Measurements from ENCODE around the gene IFNA13. TPM values are rescaled to one million over a fixed set of nuclear protein-coding genes. Genes with fewer than 3 reads are reported as not detected.

Gene IFNA13
- polyA plus RNA-seq, 1 donor (not counting 4 experiments of a cell fraction or from before 2014, with no cell fraction given) = not detected

- no peaks in the 10 kb centered on the region for H3K36me3 ChIP-seq (ENCODE audit: control insufficient read depth in 2 of 2, extremely low read depth in 1 of 2, insufficient read depth in 2 of 2, low read length in 2 of 2)
- DNase-seq (ENCODE audit: low read depth, low spot score) (no peak), FAIRE-seq (no peak)
- H4K20me1 ChIP-seq (ENCODE audit: control insufficient read depth, extremely low read depth, insufficient read depth, low read length) = no peaks in the 10 kb centered on the region
- dilution Hi-C loops (cut with MboI; ENCODE audit: extremely low pct_ligation_motif_present, low sequenced_read_pairs) = no loop called here
- H3K9me3 ChIP-seq (ENCODE audit: control insufficient read depth, low read depth, low read length) = no peaks in the 10 kb centered on the region
- H3K4me1 ChIP-seq (ENCODE audit: control insufficient read depth, extremely low read depth, insufficient read depth, low read length) = no peaks in the 10 kb centered on the region
- no peak overlapping the region for H2AFZ ChIP-seq (ENCODE audit: control insufficient read depth, low read length)
- H3K27ac ChIP-seq (ENCODE audit: control insufficient read depth, insufficient read depth, low read length) = no peak overlapping the region
- no peak overlapping the region for H3K9ac ChIP-seq (ENCODE audit: control insufficient read depth, extremely low read depth, insufficient read depth, low read length)
- TF ChIP-seq CTCF (optimal IDR thresholded peaks at IDR 0.05 in 1 of 3, IDR thresholded peaks at IDR 0.05 in 1 of 3, conservative IDR thresholded peaks at IDR 0.05 in 1 of 3; ENCODE audit: extremely low read depth in 1 of 3, insufficient read depth in 2 of 3, low read length in 3 of 3) (no peak), EZH2 (IDR thresholded peaks at IDR 0.05; ENCODE audit: low read length) (peak; percentile 94)
- no peaks in the 10 kb centered on the region for H3K9me1 ChIP-seq (ENCODE audit: control insufficient read depth, extremely low read depth, insufficient read depth, low read length)
- peak overlapping the region in 2 of 3 experiments; percentile 12 to 46 for H3K4me3 ChIP-seq (ENCODE audit: control insufficient read depth in 2 of 3, extremely low read depth in 1 of 3, insufficient read depth in 2 of 3, low read depth in 1 of 3, low read length in 3 of 3)
- peaks cover 40% of the 10 kb centered on the region for H3K27me3 ChIP-seq (ENCODE audit: control insufficient read depth, extremely low read depth, insufficient read depth, low read length)
- peak overlapping the region; percentile 66 for H3K4me2 ChIP-seq (ENCODE audit: control insufficient read depth, extremely low read depth, insufficient read depth, low read depth, low read length)
- H3K79me2 ChIP-seq (ENCODE audit: control insufficient read depth, insufficient read depth, low read length) = no peaks in the 10 kb centered on the region
Measured at GRCh38 chr9:21402386-21403251, 34.8 kb upstream of the IFNA13 start.

- peaks cover 54% of the 10 kb centered on the region for H3K27me3 ChIP-seq (ENCODE audit: control insufficient read depth, extremely low read depth, insufficient read depth, low read length)
- no peaks in the 10 kb centered on the region for H3K79me2 ChIP-seq (ENCODE audit: control insufficient read depth, insufficient read depth, low read length)
- H2AFZ ChIP-seq (ENCODE audit: control insufficient read depth, low read length) = no peak overlapping the region
- H3K9me1 ChIP-seq (ENCODE audit: control insufficient read depth, extremely low read depth, insufficient read depth, low read length) = no peaks in the 10 kb centered on the region
- no peaks in the 10 kb centered on the region for H3K9me3 ChIP-seq (ENCODE audit: control insufficient read depth, low read depth, low read length)
- no peaks in the 10 kb centered on the region for H3K36me3 ChIP-seq (ENCODE audit: control insufficient read depth in 2 of 2, extremely low read depth in 1 of 2, insufficient read depth in 2 of 2, low read length in 2 of 2)
- no peak for FAIRE-seq
- TF ChIP-seq CTCF (optimal IDR thresholded peaks at IDR 0.05 in 1 of 3, IDR thresholded peaks at IDR 0.05 in 1 of 3, conservative IDR thresholded peaks at IDR 0.05 in 1 of 3; ENCODE audit: extremely low read depth in 1 of 3, insufficient read depth in 2 of 3, low read length in 3 of 3) = no peak
- no peak for TF ChIP-seq EZH2 (IDR thresholded peaks at IDR 0.05; ENCODE audit: low read length)
- H4K20me1 ChIP-seq (ENCODE audit: control insufficient read depth, extremely low read depth, insufficient read depth, low read length) = no peaks in the 10 kb centered on the region
- H3K9ac ChIP-seq (ENCODE audit: control insufficient read depth, extremely low read depth, insufficient read depth, low read length) = no peak overlapping the region
- no peak for DNase-seq (ENCODE audit: low read depth, low spot score)
- no peak overlapping the region for H3K27ac ChIP-seq (ENCODE audit: control insufficient read depth, insufficient read depth, low read length)
- no peak overlapping the region for H3K4me3 ChIP-seq (ENCODE audit: control insufficient read depth in 2 of 3, extremely low read depth in 1 of 3, insufficient read depth in 2 of 3, low read depth in 1 of 3, low read length in 3 of 3)
- dilution Hi-C loops (cut with MboI; ENCODE audit: extremely low pct_ligation_motif_present, low sequenced_read_pairs) = no loop called here
- no peak overlapping the region for H3K4me2 ChIP-seq (ENCODE audit: control insufficient read depth, extremely low read depth, insufficient read depth, low read depth, low read length)
- no peaks in the 10 kb centered on the region for H3K4me1 ChIP-seq (ENCODE audit: control insufficient read depth, extremely low read depth, insufficient read depth, low read length)
Measured at GRCh38 chr9:21399956-21400355, 32.1 kb upstream of the IFNA13 start.

Measured in keratinocyte (primary cell).